Neural progenitor cell (in vitro differentiated cells): Measurements from ENCODE around the gene CLIC6. TPM values are rescaled to one million over a fixed set of nuclear protein-coding genes. Genes with fewer than 3 reads are reported as not detected.

ENCODE experiments used
- DNase-seq: peaks from one replicate; pipeline ENCODE4 v3.0.0-alpha.2; 2016; ENCODE audit warnings: low spot score
- H2AFZ ChIP-seq: fragments of 200-600 bp; sonication (generic); replicated peaks from 2 replicates; pipeline ENCODE4 v1.6.1; 2016; ENCODE audit warnings: antibody characterized with exemption
- H3F3A ChIP-seq: fragments of 200-600 bp; sonication (generic); 2 replicates; pipeline ENCODE4 v1.6.1; 2016; ENCODE audit warnings: antibody characterized with exemption, low read depth
- H3K27ac ChIP-seq: fragments of 200-600 bp; sonication (generic); 2 replicates; pipeline ENCODE4 v1.5.1; 2016; ENCODE audit warnings: mild to moderate bottlenecking
- H3K27me3 ChIP-seq: fragments of 200-600 bp; sonication (generic); 2 replicates; pipeline ENCODE4 v1.6.1; 2016; ENCODE audit warnings: mild to moderate bottlenecking, moderate library complexity
- H3K36me3 ChIP-seq: fragments of 200-600 bp; sonication (generic); 2 replicates; pipeline ENCODE4 v1.5.1; 2016
- H3K4me1 ChIP-seq: fragments of 200-600 bp; sonication (generic); 2 replicates; pipeline ENCODE4 v1.6.1; 2016; ENCODE audit warnings: mixed run types
- H3K4me2 ChIP-seq: fragments of 200-600 bp; sonication (generic); 2 replicates; pipeline ENCODE4 v1.6.1; 2016
- H3K4me3 ChIP-seq: fragments of 200-600 bp; sonication (generic); 2 replicates; pipeline ENCODE4 v1.5.1; 2016
- H3K79me2 ChIP-seq: fragments of 200-600 bp; sonication (generic); 2 replicates; pipeline ENCODE4 v1.6.1; 2016; ENCODE audit warnings: low read depth
- H3K9ac ChIP-seq: fragments of 200-600 bp; sonication (generic); 2 replicates; pipeline ENCODE4 v1.6.1; 2016
- H3K9me3 ChIP-seq: fragments of 200-600 bp; sonication (generic); 2 replicates; pipeline ENCODE4 v1.5.1; 2016; ENCODE audit warnings: low read depth
- H4K20me1 ChIP-seq: fragments of 200-600 bp; sonication (generic); 2 replicates; pipeline ENCODE4 v1.6.1; 2016; ENCODE audit warnings: low read depth
- H3K27ac Mint-ChIP-seq: 3 replicates; pipeline ENCODE4 v1.8.0; 2021; ENCODE audit warnings: mixed read lengths
- H3K27me3 Mint-ChIP-seq: 2 replicates; pipeline ENCODE4 v1.8.0; 2022; ENCODE audit warnings: low read depth, mild to moderate bottlenecking, inconsistent platforms, moderate library complexity, mixed read lengths; ENCODE audit not compliant: insufficient read depth
- H3K36me3 Mint-ChIP-seq: 3 replicates; pipeline ENCODE4 v1.8.0; 2021; ENCODE audit warnings: mixed read lengths
- H3K4me1 Mint-ChIP-seq: 3 replicates; pipeline ENCODE4 v1.8.0; 2021; ENCODE audit warnings: mixed read lengths
- H3K4me3 Mint-ChIP-seq: 3 replicates; pipeline ENCODE4 v1.8.0; 2021; ENCODE audit warnings: mild to moderate bottlenecking, moderate library complexity, mixed read lengths
- H3K9me3 Mint-ChIP-seq: 3 replicates; pipeline ENCODE4 v1.8.0; 2020; ENCODE audit warnings: mixed read lengths
- CTCF ChIP-seq: fragments of 200-600 bp; sonication (generic); IDR thresholded peaks from 2 replicates; pipeline ENCODE4 v1.5.1; 2017; ENCODE audit warnings: antibody characterized with exemption, mild to moderate bottlenecking
- EZH2 ChIP-seq: fragments of 200-600 bp; sonication (generic); IDR thresholded peaks from 2 replicates; pipeline ENCODE4 v1.6.1; 2017; ENCODE audit warnings: antibody characterized with exemption, mild to moderate bottlenecking, moderate library complexity
- EZH2phosphoT487 ChIP-seq: fragments of 200-600 bp; sonication (generic); IDR thresholded peaks from 2 replicates; pipeline ENCODE4 v1.6.1; 2017; ENCODE audit warnings: antibody characterized with exemption
- total RNA-seq: library from RNA; depleted of rRNA; stranded (reverse); fragments of >200 nt; gene quantifications from 2 replicates; pipeline ENCODE4 v1.2.3, GENCODE V29; 2015; ENCODE audit warnings: low replicate concordance

The CLIC6 gene
- total RNA-seq, 1 donor from 2014 or later = 0.15 TPM

DNA sequence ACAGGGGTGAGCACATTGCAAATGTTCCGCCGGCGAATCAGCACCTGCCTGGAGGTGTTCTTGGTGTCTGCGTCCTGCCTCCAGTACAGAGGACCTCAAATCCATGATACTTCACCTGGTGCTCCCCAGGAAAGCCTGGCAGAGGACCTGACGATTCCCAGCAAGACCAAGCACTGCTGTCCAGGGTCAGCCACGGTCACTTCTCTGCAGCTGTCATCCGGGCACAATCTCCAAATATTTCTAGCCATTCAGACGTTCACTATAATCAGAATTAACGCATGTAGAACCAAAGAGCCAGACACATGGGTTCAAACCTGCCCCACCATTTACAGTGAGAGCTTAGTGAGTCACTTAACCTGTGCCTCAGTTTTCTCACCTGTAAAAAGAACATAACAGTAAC is 74.5 kb downstream of the CLIC6 start:
- Histone ChIP-seq H3K36me3 (no peaks in the 10 kb centered on the region), H3K27ac (no peak overlapping the region), H3K27me3 (no peaks in the 10 kb centered on the region), H2AFZ (no peak overlapping the region), H3K4me1 (no peaks in the 10 kb centered on the region), H3K9ac (no peak overlapping the region), H4K20me1 (no peaks in the 10 kb centered on the region), H3K9me3 (no peaks in the 10 kb centered on the region), H3F3A (no peaks in the 10 kb centered on the region), H3K4me3 (no peak overlapping the region), H3K79me2 (no peaks in the 10 kb centered on the region), H3K4me2 (no peak overlapping the region)
- Mint-ChIP-seq H3K9me3 (no peaks in the 10 kb centered on the region), H3K27ac (no peak overlapping the region), H3K4me3 (no peak overlapping the region), H3K4me1 (peaks cover 4% of the 10 kb centered on the region), H3K36me3 (no peaks in the 10 kb centered on the region), H3K27me3 (peaks cover 6% of the 10 kb centered on the region)
- TF ChIP-seq EZH2phosphoT487 = no peak
- no peak for TF ChIP-seq CTCF
- no peak for TF ChIP-seq EZH2
- no peak for DNase-seq

- Histone ChIP-seq H3K79me2 (no peaks in the 10 kb centered on the region), H3K4me1 (no peaks in the 10 kb centered on the region), H4K20me1 (no peaks in the 10 kb centered on the region), H3K9me3 (no peaks in the 10 kb centered on the region), H3K9ac (no peak overlapping the region), H3K4me2 (no peak overlapping the region), H3K27ac (no peak overlapping the region), H3K36me3 (no peaks in the 10 kb centered on the region), H3F3A (no peaks in the 10 kb centered on the region), H3K4me3 (no peak overlapping the region), H3K27me3 (no peaks in the 10 kb centered on the region), H2AFZ (no peak overlapping the region)
- Mint-ChIP-seq H3K36me3 (no peaks in the 10 kb centered on the region), H3K4me1 (peaks cover 4% of the 10 kb centered on the region), H3K27ac (no peak overlapping the region), H3K4me3 (no peak overlapping the region), H3K27me3 (peaks cover 6% of the 10 kb centered on the region), H3K9me3 (no peaks in the 10 kb centered on the region)
- no peak for DNase-seq
- TF ChIP-seq CTCF = no peak
- TF ChIP-seq EZH2phosphoT487 = no peak
- TF ChIP-seq EZH2 = no peak
These were observed 75.0 kb downstream of the CLIC6 start for GRCh38 chr21:34743831-34744230.

- Histone ChIP-seq H3K4me3 (no peak overlapping the region), H3K36me3 (no peaks in the 10 kb centered on the region), H3K9ac (no peak overlapping the region), H3F3A (no peaks in the 10 kb centered on the region), H3K79me2 (no peaks in the 10 kb centered on the region), H3K9me3 (no peaks in the 10 kb centered on the region), H3K4me1 (no peaks in the 10 kb centered on the region), H4K20me1 (no peaks in the 10 kb centered on the region), H2AFZ (no peak overlapping the region), H3K27ac (no peak overlapping the region), H3K27me3 (no peaks in the 10 kb centered on the region), H3K4me2 (no peak overlapping the region)
- TF ChIP-seq CTCF = no peak
- no peak for TF ChIP-seq EZH2
- no peak for TF ChIP-seq EZH2phosphoT487
- Mint-ChIP-seq H3K27ac (no peak overlapping the region), H3K27me3 (peaks cover 6% of the 10 kb centered on the region), H3K4me1 (peaks cover 4% of the 10 kb centered on the region), H3K36me3 (no peaks in the 10 kb centered on the region), H3K4me3 (no peak overlapping the region), H3K9me3 (no peaks in the 10 kb centered on the region)
- DNase-seq = no peak
These were observed 76.0 kb downstream of the CLIC6 start for GRCh38 chr21:34744801-34745200.
